ENCODE measurements around the gene GBE1. TPM values are rescaled to one million over a fixed set of nuclear protein-coding genes. Genes with fewer than 3 reads are reported as not detected.

Gene GBE1
- polyA plus RNA-seq, 3 donors = 7.7 to 21.7 (median 19.1) TPM

DNA sequence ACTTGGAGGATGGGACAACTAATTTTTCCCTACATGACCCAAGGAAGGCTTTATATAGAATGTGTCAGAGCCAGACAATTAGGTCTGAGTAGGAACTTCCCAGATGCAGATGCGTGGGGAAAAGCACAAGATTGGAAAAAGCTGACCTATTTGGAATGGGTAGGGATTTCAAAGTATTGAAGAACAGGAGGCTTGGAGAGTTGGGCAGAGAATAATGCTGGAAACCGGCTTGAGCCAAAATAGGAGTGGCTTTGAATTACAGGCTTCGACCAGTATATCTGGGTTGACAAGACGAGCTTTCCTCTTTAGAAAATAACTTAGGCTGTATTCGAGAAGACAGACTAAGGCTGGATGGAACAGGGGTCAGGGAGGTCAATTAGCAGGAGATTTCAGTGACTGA lies 181.1 kb downstream of the GBE1 start:
- TF ChIP-seq, protein P1, sequence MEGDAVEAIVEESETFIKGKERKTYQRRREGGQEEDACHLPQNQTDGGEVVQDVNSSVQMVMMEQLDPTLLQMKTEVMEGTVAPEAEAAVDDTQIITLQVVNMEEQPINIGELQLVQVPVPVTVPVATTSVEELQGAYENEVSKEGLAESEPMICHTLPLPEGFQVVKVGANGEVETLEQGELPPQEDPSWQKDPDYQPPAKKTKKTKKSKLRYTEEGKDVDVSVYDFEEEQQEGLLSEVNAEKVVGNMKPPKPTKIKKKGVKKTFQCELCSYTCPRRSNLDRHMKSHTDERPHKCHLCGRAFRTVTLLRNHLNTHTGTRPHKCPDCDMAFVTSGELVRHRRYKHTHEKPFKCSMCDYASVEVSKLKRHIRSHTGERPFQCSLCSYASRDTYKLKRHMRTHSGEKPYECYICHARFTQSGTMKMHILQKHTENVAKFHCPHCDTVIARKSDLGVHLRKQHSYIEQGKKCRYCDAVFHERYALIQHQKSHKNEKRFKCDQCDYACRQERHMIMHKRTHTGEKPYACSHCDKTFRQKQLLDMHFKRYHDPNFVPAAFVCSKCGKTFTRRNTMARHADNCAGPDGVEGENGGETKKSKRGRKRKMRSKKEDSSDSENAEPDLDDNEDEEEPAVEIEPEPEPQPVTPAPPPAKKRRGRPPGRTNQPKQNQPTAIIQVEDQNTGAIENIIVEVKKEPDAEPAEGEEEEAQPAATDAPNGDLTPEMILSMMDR (IDR thresholded peaks at IDR 0.05) = no peak
- H3K36me3 ChIP-seq (replicated peaks in 1 of 2; ENCODE audit: control insufficient read depth in 1 of 2, insufficient read depth in 2 of 2, low read length in 2 of 2) = peaks cover 3 to 22% of the 10 kb centered on the region in 2 donors
- H4K20me1 ChIP-seq (ENCODE audit: insufficient read depth, low read length) = no peaks in the 10 kb centered on the region
- no peaks in the 10 kb centered on the region for H3K4me1 ChIP-seq (ENCODE audit: control insufficient read depth in 1 of 2, insufficient read depth in 2 of 2, low read length in 2 of 2)
- Mint-ChIP-seq H3K4me1 (peaks cover 4% of the 10 kb centered on the region), H3K27ac (no peak overlapping the region), H3K27me3 (ENCODE audit: low read depth in 3 of 3) (peaks cover 0 to 1% (median 0%) of the 10 kb centered on the region in 3 donors), H3K9me3 (no peaks in the 10 kb centered on the region), H3K36me3 (peaks cover 13 to 14% of the 10 kb centered on the region in 2 donors), H3K4me3 (no peak overlapping the region)
- no peak overlapping the region for H3K4me3 ChIP-seq (replicated peaks in 1 of 3; ENCODE audit: low read depth in 2 of 3, low read length in 3 of 3)
- no peak overlapping the region for H2AFZ ChIP-seq (ENCODE audit: insufficient read depth, low read depth, low read length, poor library complexity, severe bottlenecking)
- no peaks in the 10 kb centered on the region for H3K27me3 ChIP-seq (ENCODE audit: control insufficient read depth in 2 of 2, insufficient read depth in 2 of 2, low read length in 2 of 2)
- no peak overlapping the region for H3K4me2 ChIP-seq (replicated peaks; ENCODE audit: extremely low read depth, low read length, poor library complexity, severe bottlenecking)
- no peak for DNase-seq
- no peak overlapping the region for H3K9ac ChIP-seq (ENCODE audit: insufficient read depth, low read length, poor library complexity, severe bottlenecking)
- H3K9me3 ChIP-seq (replicated peaks in 1 of 2; ENCODE audit: control insufficient read depth in 1 of 2, insufficient read depth in 1 of 2, low read length in 2 of 2) = no peaks in the 10 kb centered on the region
- intact Hi-C loops (cut with micrococcal nuclease) = no loop called here
- no peaks in the 10 kb centered on the region for H3K79me2 ChIP-seq (ENCODE audit: insufficient read depth, low read length)
- WGBS (ENCODE audit: insufficient coverage) = 93% methylated on average over 5 of the region's 5 CpGs
- no peak overlapping the region for H3K27ac ChIP-seq (ENCODE audit: low read depth in 1 of 2, low read length in 2 of 2)

GRCh38 chr3:81579744-81580143 lies 181.7 kb downstream of the GBE1 start:
- peaks cover 13 to 16% of the 10 kb centered on the region in 2 donors for H3K36me3 Mint-ChIP-seq
- Histone ChIP-seq H3K27ac (ENCODE audit: low read depth in 1 of 2, low read length in 2 of 2) (no peak overlapping the region), H4K20me1 (ENCODE audit: insufficient read depth, low read length) (no peaks in the 10 kb centered on the region), H3K9ac (ENCODE audit: insufficient read depth, low read length, poor library complexity, severe bottlenecking) (no peak overlapping the region), H3K4me2 (replicated peaks; ENCODE audit: extremely low read depth, low read length, poor library complexity, severe bottlenecking) (no peak overlapping the region), H3K4me3 (replicated peaks in 1 of 3; ENCODE audit: low read depth in 2 of 3, low read length in 3 of 3) (no peak overlapping the region), H3K4me1 (ENCODE audit: control insufficient read depth in 1 of 2, insufficient read depth in 2 of 2, low read length in 2 of 2) (no peaks in the 10 kb centered on the region), H3K27me3 (ENCODE audit: control insufficient read depth in 2 of 2, insufficient read depth in 2 of 2, low read length in 2 of 2) (no peaks in the 10 kb centered on the region), H2AFZ (ENCODE audit: insufficient read depth, low read depth, low read length, poor library complexity, severe bottlenecking) (no peak overlapping the region), H3K79me2 (ENCODE audit: insufficient read depth, low read length) (no peaks in the 10 kb centered on the region), H3K9me3 (replicated peaks in 1 of 2; ENCODE audit: control insufficient read depth in 1 of 2, insufficient read depth in 1 of 2, low read length in 2 of 2) (no peaks in the 10 kb centered on the region), H3K36me3 (replicated peaks in 1 of 2; ENCODE audit: control insufficient read depth in 1 of 2, insufficient read depth in 2 of 2, low read length in 2 of 2) (peaks cover 3 to 22% of the 10 kb centered on the region in 2 donors)
- no peak overlapping the region for H3K4me3 Mint-ChIP-seq
- H3K9me3 Mint-ChIP-seq = peaks cover 0 to 2% (median 0%) of the 10 kb centered on the region in 7 donors
- H3K27ac Mint-ChIP-seq = no peak overlapping the region
- WGBS (ENCODE audit: insufficient coverage) = 80% methylated on average over 1 of the region's 2 CpGs
- peaks cover 0 to 1% (median 0%) of the 10 kb centered on the region in 3 donors for H3K27me3 Mint-ChIP-seq (ENCODE audit: low read depth in 3 of 3)
- no peak for DNase-seq
- intact Hi-C loops (cut with micrococcal nuclease) = no loop called here
- no peaks in the 10 kb centered on the region for H3K4me1 Mint-ChIP-seq
- TF ChIP-seq, protein P1 (IDR thresholded peaks at IDR 0.05) = no peak

Data from CD14-positive monocyte (primary cell).